ENCODE measurements around the gene CATSPERZ. TPM values are rescaled to one million over a fixed set of nuclear protein-coding genes. Genes with fewer than 3 reads are reported as not detected.
A peak's percentile ranks its signal among the peaks of the same experiment; 100 is the strongest.

CATSPERZ gene
- total and polyA plus RNA-seq, 9 of the 15 experiments (the other 6 are each of a cell fraction or from before 2014, with no cell fraction given) = 0.86 to 8.5 (median 3.5) TPM

DNA sequence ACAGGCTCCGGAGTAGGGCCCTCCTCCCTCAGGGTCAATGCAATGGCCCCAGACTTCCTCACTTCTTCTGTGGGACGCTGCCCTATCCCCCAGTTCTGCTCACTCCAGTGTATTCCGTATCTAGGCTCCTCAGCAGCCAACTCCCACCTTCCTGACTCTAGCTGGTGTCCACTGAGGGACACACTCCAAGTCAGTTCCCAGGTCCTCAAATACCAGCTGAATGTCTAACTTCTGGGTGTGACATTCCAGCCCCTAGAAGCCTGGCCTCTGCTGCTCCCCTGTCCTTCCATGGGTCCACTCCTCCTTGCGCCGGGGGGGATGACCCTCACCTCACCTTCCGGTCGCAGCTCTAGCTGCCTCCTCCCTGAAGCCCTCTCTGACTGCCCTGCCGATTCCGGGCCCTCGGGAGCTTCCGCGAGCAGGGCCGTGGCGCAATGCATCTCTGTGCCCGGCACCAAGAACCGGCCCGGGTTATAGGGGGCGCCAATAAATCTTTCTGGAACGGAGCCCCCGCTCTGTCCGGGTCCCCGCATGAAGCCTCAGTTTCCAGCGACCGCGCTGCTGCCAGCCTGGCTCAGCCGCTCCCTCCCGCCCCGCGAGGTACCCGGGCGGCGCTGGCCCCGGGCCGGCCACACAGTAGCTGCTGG, 31.1 kb upstream of the CATSPERZ start (continued):
- TF ChIP-seq, protein P1, sequence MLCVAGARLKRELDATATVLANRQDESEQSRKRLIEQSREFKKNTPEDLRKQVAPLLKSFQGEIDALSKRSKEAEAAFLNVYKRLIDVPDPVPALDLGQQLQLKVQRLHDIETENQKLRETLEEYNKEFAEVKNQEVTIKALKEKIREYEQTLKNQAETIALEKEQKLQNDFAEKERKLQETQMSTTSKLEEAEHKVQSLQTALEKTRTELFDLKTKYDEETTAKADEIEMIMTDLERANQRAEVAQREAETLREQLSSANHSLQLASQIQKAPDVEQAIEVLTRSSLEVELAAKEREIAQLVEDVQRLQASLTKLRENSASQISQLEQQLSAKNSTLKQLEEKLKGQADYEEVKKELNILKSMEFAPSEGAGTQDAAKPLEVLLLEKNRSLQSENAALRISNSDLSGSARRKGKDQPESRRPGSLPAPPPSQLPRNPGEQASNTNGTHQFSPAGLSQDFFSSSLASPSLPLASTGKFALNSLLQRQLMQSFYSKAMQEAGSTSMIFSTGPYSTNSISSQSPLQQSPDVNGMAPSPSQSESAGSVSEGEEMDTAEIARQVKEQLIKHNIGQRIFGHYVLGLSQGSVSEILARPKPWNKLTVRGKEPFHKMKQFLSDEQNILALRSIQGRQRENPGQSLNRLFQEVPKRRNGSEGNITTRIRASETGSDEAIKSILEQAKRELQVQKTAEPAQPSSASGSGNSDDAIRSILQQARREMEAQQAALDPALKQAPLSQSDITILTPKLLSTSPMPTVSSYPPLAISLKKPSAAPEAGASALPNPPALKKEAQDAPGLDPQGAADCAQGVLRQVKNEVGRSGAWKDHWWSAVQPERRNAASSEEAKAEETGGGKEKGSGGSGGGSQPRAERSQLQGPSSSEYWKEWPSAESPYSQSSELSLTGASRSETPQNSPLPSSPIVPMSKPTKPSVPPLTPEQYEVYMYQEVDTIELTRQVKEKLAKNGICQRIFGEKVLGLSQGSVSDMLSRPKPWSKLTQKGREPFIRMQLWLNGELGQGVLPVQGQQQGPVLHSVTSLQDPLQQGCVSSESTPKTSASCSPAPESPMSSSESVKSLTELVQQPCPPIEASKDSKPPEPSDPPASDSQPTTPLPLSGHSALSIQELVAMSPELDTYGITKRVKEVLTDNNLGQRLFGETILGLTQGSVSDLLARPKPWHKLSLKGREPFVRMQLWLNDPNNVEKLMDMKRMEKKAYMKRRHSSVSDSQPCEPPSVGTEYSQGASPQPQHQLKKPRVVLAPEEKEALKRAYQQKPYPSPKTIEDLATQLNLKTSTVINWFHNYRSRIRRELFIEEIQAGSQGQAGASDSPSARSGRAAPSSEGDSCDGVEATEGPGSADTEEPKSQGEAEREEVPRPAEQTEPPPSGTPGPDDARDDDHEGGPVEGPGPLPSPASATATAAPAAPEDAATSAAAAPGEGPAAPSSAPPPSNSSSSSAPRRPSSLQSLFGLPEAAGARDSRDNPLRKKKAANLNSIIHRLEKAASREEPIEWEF (CRISPR knock-in tag; IDR thresholded peaks at IDR 0.05) = no peak
- TF ChIP-seq NFIX (CRISPR knock-in tag; IDR thresholded peaks at IDR 0.05; ENCODE audit: low read depth) = no peak
- TF ChIP-seq POLR2AphosphoS2 (IDR thresholded peaks at IDR 0.05; ENCODE audit: low read length) = no peak; the same call in 1 of the 2 replicates
- no peak for TF ChIP-seq BRF1 (IDR thresholded peaks at IDR 0.05; ENCODE audit: borderline replicate concordance, extremely low read depth, insufficient read length)
- no peak; the same call in 1 of the 2 replicates for TF ChIP-seq PML (IDR thresholded peaks at IDR 0.05; ENCODE audit: low read length)
- TF ChIP-seq, protein P2, sequence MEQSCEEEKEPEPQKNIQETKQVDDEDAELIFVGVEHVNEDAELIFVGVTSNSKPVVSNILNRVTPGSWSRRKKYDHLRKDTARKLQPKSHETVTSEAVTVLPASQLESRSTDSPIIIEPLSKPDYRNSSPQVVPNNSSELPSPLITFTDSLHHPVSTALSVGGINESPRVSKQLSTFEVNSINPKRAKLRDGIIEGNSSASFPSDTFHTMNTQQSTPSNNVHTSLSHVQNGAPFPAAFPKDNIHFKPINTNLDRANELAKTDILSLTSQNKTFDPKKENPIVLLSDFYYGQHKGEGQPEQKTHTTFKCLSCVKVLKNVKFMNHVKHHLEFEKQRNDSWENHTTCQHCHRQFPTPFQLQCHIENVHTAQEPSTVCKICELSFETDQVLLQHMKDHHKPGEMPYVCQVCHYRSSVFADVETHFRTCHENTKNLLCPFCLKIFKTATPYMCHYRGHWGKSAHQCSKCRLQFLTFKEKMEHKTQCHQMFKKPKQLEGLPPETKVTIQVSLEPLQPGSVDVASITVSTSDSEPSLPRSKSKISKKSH (CRISPR knock-in tag; IDR thresholded peaks at IDR 0.05) = no peak
- TF ChIP-seq ZFPM2 (CRISPR knock-in tag; IDR thresholded peaks at IDR 0.05) = 0 out of 2 replicates have a peak, but pooled peaks have one; percentile 14
- TF ChIP-seq, protein P3, sequence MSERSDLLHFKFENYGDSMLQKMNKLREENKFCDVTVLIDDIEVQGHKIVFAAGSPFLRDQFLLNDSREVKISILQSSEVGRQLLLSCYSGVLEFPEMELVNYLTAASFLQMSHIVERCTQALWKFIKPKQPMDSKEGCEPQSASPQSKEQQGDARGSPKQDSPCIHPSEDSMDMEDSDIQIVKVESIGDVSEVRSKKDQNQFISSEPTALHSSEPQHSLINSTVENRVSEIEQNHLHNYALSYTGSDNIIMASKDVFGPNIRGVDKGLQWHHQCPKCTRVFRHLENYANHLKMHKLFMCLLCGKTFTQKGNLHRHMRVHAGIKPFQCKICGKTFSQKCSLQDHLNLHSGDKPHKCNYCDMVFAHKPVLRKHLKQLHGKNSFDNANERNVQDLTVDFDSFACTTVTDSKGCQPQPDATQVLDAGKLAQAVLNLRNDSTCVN (CRISPR knock-in tag; IDR thresholded peaks at IDR 0.05) = no peak
- peak; percentile 54; the same call in 1 of the 2 replicates for TF ChIP-seq ADNP (tag; IDR thresholded peaks at IDR 0.05)
- TF ChIP-seq ZNF586 (CRISPR knock-in tag; conservative IDR thresholded peaks at IDR 0.05) = no peak
- no peak for TF ChIP-seq L3MBTL2 (IDR thresholded peaks at IDR 0.05)
- TF ChIP-seq ZEB2 (IDR thresholded peaks at IDR 0.05) = no peak
- no peak for TF ChIP-seq ZNF583 (CRISPR knock-in tag; IDR thresholded peaks at IDR 0.05)
- no peak for TF ChIP-seq ZNF79 (CRISPR knock-in tag; IDR thresholded peaks at IDR 0.05; ENCODE audit: low read depth)
- no peak for TF ChIP-seq ZKSCAN3 (CRISPR knock-in tag; IDR thresholded peaks at IDR 0.05)
- no peak for TF ChIP-seq HDAC8 (tag; IDR thresholded peaks at IDR 0.05)
- TF ChIP-seq ZC3H11A (IDR thresholded peaks at IDR 0.05; ENCODE audit: low read depth, low read length) = no peak
- peak; percentile 100 for TF ChIP-seq ZFP36 (IDR thresholded peaks at IDR 0.05; ENCODE audit: low read depth, low read length, partially characterized antibody)
- TF ChIP-seq, protein P4, sequence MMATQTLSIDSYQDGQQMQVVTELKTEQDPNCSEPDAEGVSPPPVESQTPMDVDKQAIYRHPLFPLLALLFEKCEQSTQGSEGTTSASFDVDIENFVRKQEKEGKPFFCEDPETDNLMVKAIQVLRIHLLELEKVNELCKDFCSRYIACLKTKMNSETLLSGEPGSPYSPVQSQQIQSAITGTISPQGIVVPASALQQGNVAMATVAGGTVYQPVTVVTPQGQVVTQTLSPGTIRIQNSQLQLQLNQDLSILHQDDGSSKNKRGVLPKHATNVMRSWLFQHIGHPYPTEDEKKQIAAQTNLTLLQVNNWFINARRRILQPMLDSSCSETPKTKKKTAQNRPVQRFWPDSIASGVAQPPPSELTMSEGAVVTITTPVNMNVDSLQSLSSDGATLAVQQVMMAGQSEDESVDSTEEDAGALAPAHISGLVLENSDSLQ (IDR thresholded peaks at IDR 0.05) = peak; percentile 11; the same call in 1 of the 2 replicates
- TF ChIP-seq SMARCA5 (IDR thresholded peaks at IDR 0.05) = peak; percentile 92
